ENCODE results near the gene RSPO4. TPM values are rescaled to one million over a fixed set of nuclear protein-coding genes. Genes with fewer than 3 reads are reported as not detected.

Gene RSPO4
- total and polyA plus RNA-seq, 2 experiments from 2014 or later = 2.8 to 4.5 TPM

DNA sequence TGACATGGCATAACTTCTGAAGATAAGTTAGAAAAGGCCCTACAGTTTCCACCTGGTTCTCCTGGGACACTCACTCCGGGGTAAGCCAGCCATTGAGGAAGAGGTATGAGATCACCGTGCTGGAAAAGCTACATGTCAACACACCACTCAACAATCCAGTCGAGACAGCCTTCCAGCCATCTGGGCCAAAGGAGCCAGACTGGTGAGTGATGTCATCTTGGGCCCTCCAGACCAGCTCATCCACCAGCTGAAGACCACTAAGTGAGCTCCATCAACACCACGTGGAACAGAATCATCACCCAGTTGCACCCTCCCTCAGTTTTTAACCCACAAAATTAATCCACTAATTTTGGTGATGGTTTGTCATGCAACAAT lies 32.3 kb upstream of the RSPO4 start (continued):
- TF ChIP-seq EZH2phosphoT487 (IDR thresholded peaks at IDR 0.05; ENCODE audit: unreplicated experiment) (no peak), REST (IDR thresholded peaks at IDR 0.05; ENCODE audit: unreplicated experiment) (no peak), ZNF114 (CRISPR knock-in tag; IDR thresholded peaks at IDR 0.05) (no peak), CTCF (conservative IDR thresholded peaks at IDR 0.05; ENCODE audit: low read depth in 2 of 2) (no peak), CREB1 (CRISPR knock-in tag; IDR thresholded peaks at IDR 0.05; ENCODE audit: low read depth) (no peak), POLR2AphosphoS5 (IDR thresholded peaks at IDR 0.05; ENCODE audit: low read depth) (no peak), ZNF331 (CRISPR knock-in tag; IDR thresholded peaks at IDR 0.05; ENCODE audit: low read depth) (no peak), JUNB (IDR thresholded peaks at IDR 0.05; ENCODE audit: unreplicated experiment) (no peak), NANOG (IDR thresholded peaks at IDR 0.05; ENCODE audit: borderline replicate concordance) (no peak), EZH2 (IDR thresholded peaks at IDR 0.05; ENCODE audit: low read depth, unreplicated experiment) (no peak), STAT1 (IDR thresholded peaks at IDR 0.05; ENCODE audit: unreplicated experiment) (no peak)

- no peaks in the 10 kb centered on the region; the same call in 2 of the 3 replicates for H3K4me1 Mint-ChIP-seq
- H3K4me1 ChIP-seq (ENCODE audit: insufficient read depth) = no peaks in the 10 kb centered on the region
- H3K4me3 ChIP-seq = no peak overlapping the region
- H3K27me3 Mint-ChIP-seq (ENCODE audit: insufficient read depth, low read depth, poor library complexity) = no peaks in the 10 kb centered on the region
- peak overlapping the region; percentile 86; the same call in 1 of the 2 replicates for H2AFZ ChIP-seq
- 0 out of 2 replicates have a peak, but pooled peaks cover 17% of the 10 kb centered on the region for H3K9me2 ChIP-seq (ENCODE audit: insufficient read depth)
- no peak for ATAC-seq
- no peaks in the 10 kb centered on the region for H3K36me3 ChIP-seq (ENCODE audit: insufficient read depth)
- DNase-seq (ENCODE audit: low spot score) = no peak
- no peak overlapping the region for H3K4me3 Mint-ChIP-seq
- H3K27ac ChIP-seq (ENCODE audit: low read depth) = no peak overlapping the region
- TF ChIP-seq NANOG (IDR thresholded peaks at IDR 0.05; ENCODE audit: borderline replicate concordance) = no peak
- no peak for TF ChIP-seq EZH2phosphoT487 (IDR thresholded peaks at IDR 0.05; ENCODE audit: unreplicated experiment)
- no peak for TF ChIP-seq CTCF (conservative IDR thresholded peaks at IDR 0.05; ENCODE audit: low read depth in 2 of 2)
- no peak for TF ChIP-seq JUNB (IDR thresholded peaks at IDR 0.05; ENCODE audit: unreplicated experiment)
- no peak for TF ChIP-seq ZNF114 (CRISPR knock-in tag; IDR thresholded peaks at IDR 0.05)
- H3K79me2 ChIP-seq (replicated peaks; ENCODE audit: insufficient read depth) = no peaks in the 10 kb centered on the region
- H3K4me2 ChIP-seq = no peak overlapping the region
- H3K36me3 Mint-ChIP-seq (ENCODE audit: low read depth) = no peaks in the 10 kb centered on the region
- H3K27ac Mint-ChIP-seq = no peak overlapping the region
- no peaks in the 10 kb centered on the region for H3K9me3 Mint-ChIP-seq
- H4K20me1 ChIP-seq (replicated peaks; ENCODE audit: insufficient read depth) = no peaks in the 10 kb centered on the region
- H3F3A ChIP-seq (replicated peaks; ENCODE audit: low read depth) = no peaks in the 10 kb centered on the region
- H3K27me3 ChIP-seq (ENCODE audit: insufficient read depth) = no peaks in the 10 kb centered on the region
These were observed 31.8 kb upstream of the RSPO4 start for GRCh38 chr20:1033751-1034414.

Measured in GM23338 (cell line).